Ascending aorta (tissue), 2 donors: ENCODE measurements around the gene IFNAR2. TPM values are rescaled to one million over a fixed set of nuclear protein-coding genes. Genes with fewer than 3 reads are reported as not detected.
A peak's percentile ranks its signal among the peaks of the same experiment; 100 is the strongest.

Experiments used
- DNase-seq, 2 donors: peaks; one replicate each; pipeline ENCODE4 v3.0.0-alpha.2; 2019; ENCODE audit warnings: low spot score in 2 of 2
- H3K27ac ChIP-seq, 2 donors: fragments of 200-600 bp; sonication (generic); one replicate each; pipeline ENCODE4 v1.5.1; 2016 to 2017; ENCODE audit warnings: mild to moderate bottlenecking in 1 of 2
- H3K27me3 ChIP-seq: fragments of 200-600 bp; sonication (generic); one replicate; pipeline ENCODE4 v1.5.1; 2017
- H3K36me3 ChIP-seq, 2 donors: fragments of 200-600 bp; sonication (generic); one replicate each; pipeline ENCODE4 v1.5.1; 2016
- H3K4me1 ChIP-seq, 2 donors: fragments of 200-600 bp; sonication (generic); one replicate each; pipeline ENCODE4 v1.5.1; 2016 to 2017; ENCODE audit warnings: mild to moderate bottlenecking in 1 of 2
- H3K4me3 ChIP-seq, 2 donors: fragments of 200-600 bp; sonication (generic); one replicate each; pipeline ENCODE4 v1.5.1; 2016 to 2017; ENCODE audit warnings: mild to moderate bottlenecking in 1 of 2
- H3K9me3 ChIP-seq, 2 donors: fragments of 200-600 bp; sonication (generic); one replicate each; pipeline ENCODE4 v1.5.1; 2016
- CTCF ChIP-seq, 3 experiments: fragments of 200-600 bp in 2 of 3; fragments of 450-650 bp in 1 of 3; sonication (generic) in 2 of 3; IDR thresholded peaks; one replicate each; pipeline ENCODE4 v1.5.1; 2016 to 2019; ENCODE audit warnings: antibody characterized with exemption in 3 of 3, mild to moderate bottlenecking in 1 of 3, moderate library complexity in 1 of 3
- intact Hi-C: fragments of 100-400 bp; cut with DNase I; formaldehyde crosslinking; loops from one replicate; pipeline ENCODE4 v1.15.1; 2023
- total RNA-seq: library from RNA; depleted of rRNA; stranded (reverse); fragments of >200 nt; gene quantifications from one replicate; pipeline ENCODE4 v1.1.0, GENCODE V29; 2016

The IFNAR2 gene
- total RNA-seq, 1 donor from 2014 or later = 30.3 TPM

- intact Hi-C loops = loop anchor here (10.0 kb wide), 1 partner anchor 488 kb away; the partner anchor contains the start of gene PAXBP1
- Histone ChIP-seq H3K27ac (no peak overlapping the region), H3K36me3 (peaks cover 6 to 14% of the 10 kb centered on the region in 2 donors), H3K4me1 (peaks cover 0 to 10% of the 10 kb centered on the region in 2 donors), H3K4me3 (no peak overlapping the region), H3K9me3 (no peaks in the 10 kb centered on the region), H3K27me3 (no peaks in the 10 kb centered on the region)
- DNase-seq = no peak
- TF ChIP-seq CTCF (IDR thresholded peaks at IDR 0.05) = no peak
Observed at GRCh38 chr21:33262921-33263320, 33.2 kb downstream of the IFNAR2 start.

- peaks cover 6 to 19% of the 10 kb centered on the region in 2 donors for H3K36me3 ChIP-seq
Observed at GRCh38 chr21:33264561-33264960, 34.8 kb downstream of the IFNAR2 start.

GRCh38 chr21:33265664-33266049, 35.9 kb downstream of the IFNAR2 start:
- Histone ChIP-seq H3K4me3 (peak overlapping the region; percentile 76 to 89), H3K36me3 (peaks cover 6 to 19% of the 10 kb centered on the region in 2 donors), H3K4me1 (peaks cover 0 to 10% of the 10 kb centered on the region in 2 donors), H3K9me3 (no peaks in the 10 kb centered on the region), H3K27me3 (no peaks in the 10 kb centered on the region), H3K27ac (peak overlapping the region; percentile 84)
- DNase-seq = peak; percentile 33 to 80
- no peak for TF ChIP-seq CTCF (IDR thresholded peaks at IDR 0.05)
- intact Hi-C loops = loop anchor here (1.0 to 10.0 kb wide), 6 partner anchors 34 to 538 kb away; partner anchors contain the start of genes IFNAR1, PAXBP1 and SYNJ1

More at GRCh38 chr21:33264561-33264960, 34.8 kb downstream of the IFNAR2 start:
- TF ChIP-seq CTCF (IDR thresholded peaks at IDR 0.05) = no peak
- Histone ChIP-seq H3K4me1 (peaks cover 0 to 10% of the 10 kb centered on the region in 2 donors), H3K4me3 (no peak overlapping the region), H3K27me3 (no peaks in the 10 kb centered on the region), H3K27ac (no peak overlapping the region), H3K9me3 (no peaks in the 10 kb centered on the region)
- intact Hi-C loops = loop anchor here (10.0 kb wide), 1 partner anchor 490 kb away; the partner anchor contains the start of gene PAXBP1
- DNase-seq = no peak

GRCh38 chr21:33266050-33266788, 36.5 kb downstream of the IFNAR2 start, which contains the start of gene IL10RB:
Gene IL10RB (plus strand): TSS chr21:33266367. CDS start chr21:33266466, 99 bp downstream.
- Histone ChIP-seq H3K36me3 (peaks cover 6 to 19% of the 10 kb centered on the region in 2 donors), H3K27me3 (no peaks in the 10 kb centered on the region), H3K4me1 (peaks cover 0 to 10% of the 10 kb centered on the region in 2 donors), H3K9me3 (no peaks in the 10 kb centered on the region), H3K4me3 (peak within 1 kb of the TSS; percentile 76 to 89), H3K27ac (peak within 1 kb of the TSS; percentile 84)
- peak in 1 of 2 donors; percentile 85 for DNase-seq
- intact Hi-C loops = loop anchor here (1.0 to 10.0 kb wide), 6 partner anchors 35 to 539 kb away; partner anchors contain the start of genes IFNAR1, PAXBP1 and SYNJ1
- TF ChIP-seq CTCF (IDR thresholded peaks at IDR 0.05) = no peak

- H3K4me3 ChIP-seq = peak overlapping the region; percentile 76 to 89
- no peak for DNase-seq
- intact Hi-C loops = loop anchor here (1.0 to 10.0 kb wide), 6 partner anchors 35 to 539 kb away; partner anchors contain the start of genes IFNAR1, PAXBP1 and SYNJ1
- peaks cover 0 to 10% of the 10 kb centered on the region in 2 donors for H3K4me1 ChIP-seq
- H3K9me3 ChIP-seq = no peaks in the 10 kb centered on the region
- H3K27ac ChIP-seq = peak overlapping the region; percentile 84
- H3K36me3 ChIP-seq = peaks cover 6 to 19% of the 10 kb centered on the region in 2 donors
- no peaks in the 10 kb centered on the region for H3K27me3 ChIP-seq
- TF ChIP-seq CTCF (IDR thresholded peaks at IDR 0.05) = no peak
Observed at GRCh38 chr21:33266789-33267135, 37.0 kb downstream of the IFNAR2 start.
